Measurements from ENCODE around the gene CELSR1. TPM values are rescaled to one million over a fixed set of nuclear protein-coding genes. Genes with fewer than 3 reads are reported as not detected.
A peak's percentile ranks its signal among the peaks of the same experiment; 100 is the strongest.

Gene CELSR1
- total RNA-seq, 1 donor from 2014 or later: 6.7 TPM

DNA sequence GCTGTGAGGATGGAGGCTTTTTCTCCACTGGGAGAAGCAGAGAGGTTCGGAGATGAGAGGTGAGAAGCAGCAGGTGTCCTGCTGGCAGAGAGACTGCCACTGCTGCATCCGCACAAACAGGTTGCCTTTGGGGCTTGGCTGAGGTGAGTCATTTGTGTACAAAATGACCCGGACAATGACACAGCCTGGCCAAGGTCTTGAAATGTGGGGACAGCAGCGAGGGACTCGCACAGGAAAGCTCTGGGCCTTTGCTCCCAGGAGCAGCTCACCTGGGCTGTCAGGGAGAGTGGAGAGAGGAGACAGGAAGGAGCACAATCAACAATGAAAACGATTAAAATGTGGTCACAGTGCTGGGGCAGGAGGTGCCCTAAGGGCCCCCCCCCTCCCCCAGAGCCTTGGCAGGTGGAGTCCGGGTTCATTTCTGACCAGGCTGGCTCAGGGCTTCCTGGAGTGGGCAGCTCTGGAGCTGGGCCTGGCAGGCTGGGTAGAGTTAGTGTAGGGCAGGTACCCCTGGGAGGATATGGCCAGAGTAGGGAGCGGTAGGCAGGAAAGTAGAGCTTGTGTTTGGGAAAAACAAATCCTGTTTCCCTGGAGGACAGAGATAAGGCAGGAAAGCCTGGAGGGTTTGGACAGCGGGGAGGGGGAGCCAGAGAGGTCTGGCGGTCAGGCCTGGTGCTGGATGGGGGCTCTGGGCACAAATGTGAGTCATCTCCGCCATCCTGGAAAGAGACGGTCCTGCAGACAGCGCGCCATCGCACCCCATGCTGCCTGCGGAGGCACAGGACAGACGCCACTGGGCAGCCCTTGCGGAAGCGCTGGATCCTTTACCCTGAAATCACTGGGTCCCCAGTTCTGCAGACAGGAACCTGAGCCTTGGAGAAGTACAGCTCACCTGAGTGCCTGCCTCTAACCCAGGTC is 37.8 kb upstream of the CELSR1 start:
- peak; percentile 62 for DNase-seq (ENCODE audit: low spot score)

DNA sequence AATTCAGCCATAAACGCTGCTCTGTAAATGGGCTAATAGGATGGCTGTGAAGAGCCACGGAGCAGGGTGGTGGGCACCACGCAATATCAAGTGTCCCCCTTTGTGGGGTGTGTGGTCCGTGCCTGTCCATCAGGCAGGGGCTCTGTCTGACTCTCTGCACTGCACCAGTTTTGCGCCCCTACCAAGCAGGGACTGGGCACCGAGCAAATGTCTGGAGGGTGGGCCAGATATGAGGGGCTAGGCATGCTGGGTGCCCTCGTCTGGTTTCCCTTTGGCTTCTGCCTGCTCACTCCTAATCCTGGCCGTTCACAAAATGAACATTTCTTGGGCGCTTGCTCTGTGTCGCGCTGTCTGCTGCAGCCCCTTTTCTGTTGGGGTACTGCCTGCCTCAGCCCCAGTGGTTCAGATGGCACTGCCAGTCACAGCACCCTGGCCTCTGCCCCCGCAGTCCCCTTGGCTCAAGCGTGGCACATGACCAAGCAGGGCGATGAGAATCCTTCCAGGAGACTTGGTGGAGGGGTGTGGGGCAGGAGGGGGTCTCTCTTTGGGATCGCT is 37.1 kb upstream of the CELSR1 start:
- no peak for DNase-seq (ENCODE audit: low spot score)

DNA sequence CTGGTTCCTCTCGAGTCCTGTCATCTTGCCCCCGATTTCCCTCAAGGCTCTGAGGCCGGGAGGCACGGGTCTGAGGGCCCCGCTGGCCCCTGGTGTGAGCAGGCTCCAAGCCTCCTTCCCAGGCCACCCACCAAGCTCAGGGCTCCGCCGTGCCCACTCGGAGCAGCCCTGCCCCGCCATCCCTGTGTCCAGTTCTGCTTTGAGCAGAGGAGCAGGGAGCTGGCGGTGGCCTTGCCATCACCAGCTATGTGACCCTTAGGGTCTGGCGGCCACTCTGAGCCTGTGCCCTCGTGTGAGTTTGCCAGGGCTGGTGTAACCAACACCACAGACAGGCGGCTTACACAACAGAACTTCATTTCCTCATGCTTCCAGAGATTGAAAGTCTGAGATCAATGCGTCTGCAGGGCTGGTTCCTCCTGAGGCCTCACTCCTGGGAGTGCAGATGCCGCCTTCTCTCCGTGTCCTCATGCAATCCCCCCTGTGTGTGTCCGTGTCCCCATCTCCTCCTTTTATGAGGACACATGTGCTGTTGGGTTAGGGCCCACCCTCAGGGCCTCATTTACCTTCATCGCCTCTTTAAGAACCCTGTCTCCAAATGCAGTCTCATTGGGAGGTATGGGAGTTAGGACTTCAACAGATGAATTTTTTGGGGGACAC is 36.5 kb upstream of the CELSR1 start:
- DNase-seq (ENCODE audit: low spot score): no peak

DNA sequence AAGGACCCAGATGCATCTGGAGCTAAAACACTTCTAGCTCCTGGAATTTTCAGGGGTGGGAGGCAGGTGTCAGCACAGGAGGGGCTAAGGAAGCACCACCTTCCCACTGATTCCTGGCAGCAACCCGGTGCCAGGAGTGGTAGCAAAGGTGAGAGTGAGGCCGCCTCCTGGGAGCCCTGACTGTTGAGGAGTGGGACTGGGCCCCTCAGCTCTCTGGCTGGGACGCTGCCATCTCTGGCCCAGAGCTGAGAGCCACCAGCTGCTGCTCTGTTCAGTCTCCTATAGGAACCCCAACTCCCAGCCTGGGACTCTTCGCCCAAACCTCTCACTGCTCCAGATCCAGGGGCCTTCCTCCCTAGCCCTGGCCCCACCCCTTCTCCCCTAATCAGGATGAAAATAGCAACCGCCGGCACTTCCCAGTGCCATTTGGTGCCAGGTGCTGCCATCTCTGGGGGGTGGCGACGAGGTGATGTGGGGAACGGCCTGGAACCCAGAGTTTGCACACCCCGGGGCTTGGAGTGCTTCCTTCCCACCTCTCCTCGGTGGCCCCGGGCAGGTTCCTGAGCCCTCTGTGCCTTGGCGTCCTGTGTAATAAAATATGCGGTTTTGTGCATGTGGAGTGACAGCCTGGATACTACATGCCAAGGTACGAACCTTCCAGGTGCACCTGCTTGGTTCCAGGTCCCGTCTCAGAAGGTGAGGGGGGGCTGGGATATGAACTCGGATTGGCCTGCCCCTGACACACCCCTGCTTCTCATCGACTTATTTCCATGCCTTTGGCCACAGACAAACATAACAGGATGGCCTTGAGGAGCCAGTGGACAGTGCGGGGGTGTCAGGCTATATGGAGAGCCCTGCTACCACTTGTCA is 35.7 kb upstream of the CELSR1 start:
- no peak for DNase-seq (ENCODE audit: low spot score)

DNA sequence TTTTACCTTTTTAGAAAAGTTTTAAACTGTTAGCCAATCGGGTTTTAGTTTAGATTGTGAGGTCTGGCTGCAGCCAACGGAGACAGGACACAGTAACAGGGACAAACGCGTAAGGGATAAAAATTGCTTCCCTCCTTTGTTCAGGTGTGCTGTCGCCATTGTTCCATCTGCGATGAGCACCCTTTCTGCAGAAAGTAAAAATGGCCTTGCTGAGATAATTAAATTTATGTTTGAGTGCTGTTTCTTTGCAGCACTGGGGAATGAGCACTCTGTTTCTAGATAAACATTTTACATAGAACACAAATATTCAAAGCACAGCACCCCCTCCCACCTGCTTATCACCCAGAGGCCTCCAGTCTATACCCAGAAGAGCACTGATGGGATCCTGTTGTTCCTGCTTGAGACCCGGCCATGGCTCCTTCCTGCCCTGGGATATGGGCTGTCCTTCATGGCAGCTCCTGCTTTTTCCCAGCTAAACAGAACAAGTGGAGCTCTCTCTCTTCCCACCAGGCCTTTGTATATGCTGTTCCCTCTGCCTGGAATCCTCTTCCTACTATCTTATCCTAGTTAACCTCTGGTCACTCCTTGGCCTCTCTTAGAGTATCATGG is 34.3 kb upstream of the CELSR1 start:
- DNase-seq (ENCODE audit: low spot score): no peak

DNA sequence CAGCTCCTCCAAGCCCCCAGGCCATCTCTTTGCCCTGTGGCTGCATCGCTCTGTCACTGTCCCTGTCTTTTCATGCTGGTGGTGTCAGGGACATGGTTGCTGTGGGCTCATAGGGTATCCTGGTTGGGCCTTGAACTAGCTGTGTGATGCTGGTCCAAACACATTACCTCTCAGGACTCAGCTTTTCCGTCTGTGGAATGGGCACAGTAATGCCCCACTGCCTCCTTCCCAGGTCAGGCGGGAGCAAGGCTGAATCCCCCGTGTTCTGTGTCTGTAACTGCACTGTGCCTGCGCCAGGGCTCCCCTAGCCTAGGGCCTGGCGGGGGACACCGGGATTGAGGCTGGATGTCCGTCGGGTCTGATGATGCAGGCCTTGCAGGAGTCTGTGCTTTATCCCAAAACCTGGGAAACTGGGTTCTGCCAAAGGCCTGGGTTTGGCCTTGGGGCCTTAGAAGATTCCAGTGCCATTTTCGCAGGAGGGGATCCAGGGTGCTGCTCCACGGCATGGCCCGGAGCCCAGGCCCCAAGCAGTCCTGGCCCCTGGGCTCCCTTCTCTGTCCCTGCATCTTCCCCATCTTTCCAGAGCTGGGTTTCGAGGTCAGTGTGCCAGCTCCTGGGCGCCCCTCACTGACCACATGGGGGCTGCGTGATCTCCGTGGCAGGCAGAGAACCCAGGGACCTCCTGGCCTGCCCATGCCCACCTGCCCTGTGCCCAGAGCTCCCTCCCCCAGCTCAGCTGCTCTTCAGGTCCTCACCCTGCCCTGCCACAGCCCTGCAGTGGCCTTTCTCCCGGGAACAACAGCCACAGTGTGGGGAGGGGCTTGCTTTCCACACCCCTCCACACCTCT is 32.7 kb upstream of the CELSR1 start:
- no peak for DNase-seq (ENCODE audit: low spot score)

DNA sequence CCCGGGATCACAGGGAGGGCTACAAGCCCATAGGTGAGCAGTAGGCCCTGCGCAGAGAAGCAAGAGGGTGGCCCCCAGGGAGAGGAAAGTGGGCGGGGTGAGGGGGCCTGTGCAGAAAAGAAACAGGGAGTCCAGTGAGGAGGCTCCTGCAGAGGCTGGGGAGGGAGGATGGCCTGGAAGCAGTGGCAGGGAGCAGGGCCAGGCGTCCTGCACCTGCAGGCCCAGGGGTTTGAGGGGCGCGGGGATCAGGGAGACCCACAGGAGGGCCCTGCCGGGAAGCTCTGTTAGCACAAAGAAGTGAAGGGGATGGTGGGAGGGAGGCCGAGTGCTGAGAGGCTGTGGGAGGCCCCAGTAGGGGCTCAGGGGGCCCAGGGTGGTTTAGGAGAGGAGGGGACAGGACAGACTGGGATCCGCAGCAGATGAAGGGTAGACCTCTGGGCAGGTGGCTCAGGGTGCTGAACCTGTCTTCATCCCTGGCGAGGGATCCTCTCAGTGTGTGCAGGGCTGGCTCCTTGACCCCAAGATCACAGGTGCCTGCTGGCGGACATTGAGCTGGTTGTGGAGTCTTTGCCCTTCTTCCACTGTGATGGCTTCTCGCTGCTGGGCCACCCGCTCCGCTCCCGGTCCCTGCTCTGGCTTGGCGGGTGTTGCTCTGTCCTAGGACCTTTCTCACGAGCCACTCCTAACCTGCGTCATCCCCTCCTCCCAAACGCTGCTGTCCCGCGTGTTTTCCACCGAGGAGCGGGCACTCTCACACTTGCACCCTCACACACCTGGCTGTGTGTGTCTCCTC is 31.8 kb upstream of the CELSR1 start:
- no peak for DNase-seq (ENCODE audit: low spot score)

DNA sequence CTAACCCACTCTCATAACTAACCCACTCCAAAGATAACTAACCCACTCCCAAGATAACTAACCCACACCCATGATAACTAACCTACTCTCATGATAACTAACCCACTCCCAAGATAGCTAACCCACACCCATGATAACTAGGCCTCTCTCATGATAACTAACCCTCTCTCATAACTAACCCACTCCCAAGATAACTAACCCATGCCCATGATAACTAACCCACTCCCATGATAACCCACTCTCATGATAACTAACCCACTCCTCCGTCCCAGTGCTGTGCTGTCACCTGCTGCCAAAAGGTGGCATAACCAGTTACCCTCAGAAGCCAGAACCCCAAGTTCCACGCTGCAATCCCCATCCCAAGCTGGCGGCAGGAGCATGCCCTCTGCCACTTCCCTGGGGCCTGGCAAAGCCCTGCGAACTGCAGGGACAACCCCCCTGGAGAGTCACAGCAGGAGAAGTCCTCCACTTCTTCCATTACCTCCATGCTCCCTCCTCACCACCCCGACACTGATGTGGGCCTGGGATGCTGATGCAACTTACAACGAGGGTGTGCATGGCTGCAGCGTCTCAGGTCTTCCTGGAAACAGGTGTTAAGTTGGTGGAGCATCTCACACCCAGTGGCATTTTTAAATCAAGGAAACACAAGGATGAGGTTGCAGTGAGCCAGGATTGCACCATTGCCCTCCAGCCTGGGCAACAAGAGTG is 30.8 kb upstream of the CELSR1 start:
- DNase-seq (ENCODE audit: low spot score): no peak

DNA sequence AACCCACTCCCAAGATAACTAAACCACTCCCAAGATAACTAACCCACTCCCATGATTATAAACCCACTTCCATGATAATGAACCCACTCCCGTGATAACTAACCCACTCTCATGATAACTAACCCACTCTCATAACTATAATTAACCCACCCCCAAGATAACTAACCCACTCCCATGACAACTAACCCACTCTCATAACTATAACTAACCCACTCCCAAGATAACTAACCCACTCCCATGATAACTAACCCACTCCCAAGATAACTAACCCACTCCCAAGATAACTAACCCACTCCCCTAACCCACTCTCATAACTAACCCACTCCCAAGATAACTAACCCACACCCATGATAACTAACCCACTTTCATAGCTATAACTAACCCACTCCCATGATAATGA is 30.1 kb upstream of the CELSR1 start:
- DNase-seq (ENCODE audit: low spot score): no peak

DNA sequence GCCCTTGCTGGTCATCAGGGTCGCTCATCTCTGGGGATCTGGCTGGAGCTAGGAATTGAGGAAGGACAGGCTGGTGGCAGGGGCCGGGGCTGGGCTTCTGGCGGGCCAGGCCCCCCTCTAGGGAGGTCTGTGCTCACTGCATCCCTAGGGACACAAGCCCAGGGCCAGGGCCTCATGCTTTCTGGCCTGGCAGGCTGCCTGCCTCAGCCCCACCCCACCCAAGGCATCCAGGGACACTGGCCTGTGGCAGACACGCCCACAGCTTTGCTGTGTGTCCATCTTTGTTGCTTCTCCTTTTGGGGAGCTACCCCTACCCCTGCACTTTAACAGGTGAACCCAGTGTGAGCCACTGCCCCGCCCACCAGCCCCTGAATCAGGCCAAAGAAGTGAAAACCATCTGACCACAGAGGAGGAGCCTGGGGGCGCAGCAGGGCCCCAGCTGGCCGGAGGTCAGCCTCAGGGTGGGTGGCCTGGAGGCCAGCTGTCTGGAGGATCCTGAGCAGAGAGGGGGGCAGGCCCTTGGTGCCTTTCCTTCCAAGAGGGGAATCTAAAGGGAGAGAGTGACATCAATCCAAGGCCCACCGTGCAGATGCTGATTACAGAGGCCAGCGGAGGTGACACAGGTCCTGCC is 26.8 kb upstream of the CELSR1 start:
- no peak for DNase-seq (ENCODE audit: low spot score)

DNA sequence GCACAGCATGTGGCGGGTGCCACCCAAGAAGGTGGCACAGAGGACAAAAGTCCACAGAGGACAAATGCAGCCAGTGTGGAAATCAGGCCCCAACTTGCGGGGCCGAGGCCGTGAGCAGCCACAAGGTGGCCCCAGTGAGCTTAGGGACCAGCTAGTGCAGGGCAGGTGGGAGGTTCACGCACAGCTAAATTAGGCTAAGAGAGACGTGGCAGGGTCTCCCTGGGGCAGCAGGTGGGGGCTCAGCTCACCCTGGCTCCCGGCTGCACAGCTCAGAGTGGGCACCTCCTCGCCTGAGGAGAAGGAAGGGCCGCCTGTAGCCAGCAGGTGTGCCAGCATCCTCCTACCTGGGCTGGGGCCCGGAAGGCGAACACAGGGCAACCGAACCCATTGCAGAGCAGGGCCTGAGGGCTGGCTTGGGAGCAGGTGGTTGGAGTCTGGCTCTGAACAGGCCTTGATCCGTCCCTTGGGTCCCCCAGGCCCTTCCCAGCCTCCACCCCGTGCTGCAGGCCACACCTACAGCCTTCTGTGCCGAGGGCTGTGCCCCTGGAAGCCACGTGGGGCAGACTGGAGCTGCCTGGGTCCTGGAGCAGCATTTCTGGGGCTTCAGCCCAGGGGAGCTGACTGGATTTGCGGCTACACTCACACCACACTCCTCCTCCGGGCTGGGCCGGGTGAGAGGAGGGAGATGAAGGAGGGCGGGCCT is 26.1 kb upstream of the CELSR1 start:
- DNase-seq (ENCODE audit: low spot score): peak; percentile 90

DNA sequence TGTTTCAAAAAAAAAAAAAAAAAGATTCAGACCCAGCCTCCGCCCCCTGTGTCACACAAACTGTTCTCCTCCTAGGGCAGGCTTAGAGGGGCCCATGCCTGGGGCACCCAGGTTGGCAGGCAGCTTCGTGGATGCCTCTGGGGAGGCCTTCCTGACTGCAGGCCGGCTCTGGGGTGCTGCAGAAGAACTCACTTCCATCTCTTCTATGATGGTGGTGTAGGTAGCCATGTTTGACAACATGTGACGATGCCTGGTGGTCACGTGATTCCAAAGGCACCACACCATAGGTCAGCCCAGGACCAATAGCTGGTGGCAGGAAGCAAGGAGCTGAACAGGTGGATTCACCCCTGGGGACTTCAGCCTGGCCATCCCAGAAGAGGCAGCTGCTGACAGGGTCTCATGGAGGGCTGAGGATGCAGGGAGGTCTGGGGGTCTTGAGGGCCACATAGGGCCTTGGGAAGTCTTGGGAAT is 24.1 kb upstream of the CELSR1 start:
- DNase-seq (ENCODE audit: low spot score): no peak

DNA sequence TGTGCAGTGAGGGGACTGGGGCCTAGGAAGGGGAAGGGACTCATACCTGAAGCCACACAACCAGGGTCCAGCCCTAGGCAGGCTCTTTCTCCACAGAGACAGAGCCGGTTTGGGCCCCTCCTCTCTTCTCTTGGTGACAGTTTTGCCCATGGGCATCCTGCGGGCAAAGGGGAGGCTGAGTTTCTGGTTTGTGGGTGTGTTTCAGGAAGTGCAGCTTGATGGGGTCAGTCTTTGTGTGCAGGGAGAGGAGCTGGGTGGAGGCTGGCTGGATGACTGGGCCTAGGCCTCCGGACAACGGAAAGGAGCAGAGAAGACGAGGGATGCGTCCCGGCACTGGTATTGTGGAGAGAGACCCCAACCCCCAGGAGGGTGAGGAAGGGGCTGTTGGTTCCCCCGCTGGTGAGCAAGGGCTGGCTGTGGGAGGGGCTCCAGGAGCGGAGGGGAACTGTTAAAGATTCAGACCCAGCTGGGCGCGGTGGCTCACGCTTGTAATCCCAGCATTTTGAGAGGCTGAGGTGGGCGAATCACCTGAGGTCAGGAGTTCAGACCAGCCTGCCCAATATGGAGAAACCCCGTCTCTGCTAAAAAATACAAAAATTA is 23.4 kb upstream of the CELSR1 start:
- no peak for DNase-seq (ENCODE audit: low spot score)

DNA sequence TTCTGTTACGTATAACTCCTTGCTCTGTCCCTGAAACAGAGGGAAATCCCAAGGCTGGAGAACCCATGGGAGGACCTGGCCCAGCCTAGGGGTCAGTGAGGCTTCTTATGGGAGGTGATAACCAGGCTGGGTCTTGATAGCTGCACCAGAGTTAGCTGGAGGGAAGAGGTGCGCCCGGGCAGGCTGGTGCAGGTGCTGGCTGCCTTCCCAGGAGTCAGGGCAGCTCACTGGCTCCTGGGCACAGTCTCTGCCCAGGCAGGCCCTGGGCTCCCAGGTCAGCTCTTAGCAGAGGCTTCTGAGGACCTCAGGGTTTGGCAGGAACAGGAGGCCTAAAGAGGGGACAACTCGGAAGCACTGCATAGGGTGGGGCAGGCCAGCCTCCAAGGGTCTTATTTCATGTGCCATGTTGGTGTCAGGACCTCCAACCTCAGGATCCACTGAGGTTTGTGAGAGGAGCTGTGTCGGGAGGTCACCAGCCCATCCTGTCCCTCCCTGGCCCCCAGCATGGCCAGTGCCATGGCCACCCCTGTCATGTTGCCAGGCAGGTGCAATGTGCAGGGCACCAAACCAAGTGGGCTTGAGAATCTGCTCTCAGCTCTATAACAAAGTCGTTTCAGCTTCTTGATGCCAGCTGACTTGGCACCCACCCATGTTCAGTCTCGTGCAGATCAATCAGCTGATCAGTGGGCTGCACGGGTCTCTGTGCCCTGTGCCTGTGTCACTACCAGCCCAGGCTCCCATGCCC is 20.5 kb upstream of the CELSR1 start:
- no peak for DNase-seq (ENCODE audit: low spot score)

DNA sequence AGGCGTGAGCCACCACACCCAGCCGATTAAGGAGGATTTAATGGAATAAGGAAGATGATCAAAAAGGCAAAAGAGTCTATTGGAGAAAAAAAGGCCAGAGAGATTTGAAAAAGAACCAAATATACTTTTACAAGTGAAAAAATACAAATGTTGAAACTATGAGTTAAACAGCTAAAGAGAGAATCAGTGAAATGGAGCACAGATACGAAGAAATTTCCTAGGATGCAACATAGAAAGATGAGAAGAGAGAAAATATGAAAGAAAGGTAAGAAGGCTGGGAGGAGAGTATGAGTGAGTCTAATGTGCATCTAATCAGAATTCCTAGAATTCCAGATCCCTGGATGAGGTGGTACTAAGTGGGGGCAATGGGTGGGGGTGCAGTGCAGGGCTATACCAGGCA is 19.4 kb upstream of the CELSR1 start:
- no peak for DNase-seq (ENCODE audit: low spot score)

DNA sequence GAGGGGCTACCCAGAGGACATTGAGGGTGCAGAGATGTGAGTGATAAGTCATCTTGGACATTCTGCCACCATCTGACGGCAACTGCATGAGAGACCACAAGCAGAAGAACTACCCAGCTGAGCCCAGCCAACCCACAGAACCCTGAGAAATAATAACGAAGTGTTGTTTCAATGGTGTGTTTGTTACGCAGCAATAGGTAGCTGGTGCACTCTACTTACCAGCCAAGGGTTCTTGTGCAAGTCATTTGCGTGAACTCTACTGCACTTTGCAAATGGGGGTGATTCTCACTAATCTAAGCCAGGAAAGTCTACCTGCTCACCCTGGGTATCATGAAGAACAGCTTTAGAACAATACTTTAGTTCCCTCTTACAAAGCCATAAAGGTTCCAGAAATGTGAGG is 15.8 kb upstream of the CELSR1 start:
- DNase-seq (ENCODE audit: low spot score): no peak

DNA sequence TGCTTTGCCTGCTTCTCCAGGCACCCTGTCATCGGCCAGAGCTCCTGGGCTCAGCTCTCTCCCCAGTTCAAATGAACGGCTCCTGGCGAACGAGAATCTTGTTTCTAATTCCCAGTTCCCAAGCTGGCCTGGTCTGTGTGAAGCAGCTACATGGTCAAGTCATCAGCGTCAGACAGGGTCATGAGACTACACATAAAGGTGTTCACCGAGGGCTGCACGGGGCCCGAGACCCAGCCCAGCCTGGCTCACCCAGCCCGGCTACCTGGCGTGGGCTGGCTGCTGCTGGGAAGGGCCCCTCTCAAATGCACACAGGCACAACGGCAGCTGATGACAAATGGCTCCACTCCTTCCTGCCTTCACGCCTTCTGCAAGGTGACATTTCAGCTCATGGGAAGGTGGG is 14.6 kb upstream of the CELSR1 start:
- DNase-seq (ENCODE audit: low spot score): no peak
